ENCODE results near the gene OR13H1. TPM values are rescaled to one million over a fixed set of nuclear protein-coding genes. Genes with fewer than 3 reads are reported as not detected.

OR13H1 gene
- polyA plus RNA-seq, 1 of the 3 experiments (the other 2 are of a cell fraction): not detected

GRCh38 chrX:131513159-131513914 lies 30.5 kb upstream of the OR13H1 start:
- Histone ChIP-seq H3K27me3 (ENCODE audit: insufficient read depth) (no peaks in the 10 kb centered on the region), H3K36me3 (replicated peaks in 1 of 2; ENCODE audit: control insufficient read depth in 1 of 2, insufficient read depth in 2 of 2, low read length in 1 of 2) (no peaks in the 10 kb centered on the region), H3K27ac (ENCODE audit: low read depth in 2 of 2, low read length in 1 of 2) (no peak overlapping the region), H3K9me3 (no peaks in the 10 kb centered on the region; the same call in 1 of the 2 replicates), H2AFZ (ENCODE audit: low read depth) (no peak overlapping the region), H3K9ac (no peak overlapping the region), H3K79me2 (ENCODE audit: insufficient read depth) (no peaks in the 10 kb centered on the region), H4K20me1 (ENCODE audit: insufficient read depth) (no peaks in the 10 kb centered on the region), H3K9me2 (no peaks in the 10 kb centered on the region), H3F3A (replicated peaks; ENCODE audit: insufficient read depth) (no peaks in the 10 kb centered on the region), H3K4me3 (ENCODE audit: low read depth in 2 of 2, low read length in 1 of 2) (no peak overlapping the region), H3K4me1 (ENCODE audit: control insufficient read depth in 1 of 2, insufficient read depth in 2 of 2, low read depth in 1 of 2, low read length in 1 of 2) (no peaks in the 10 kb centered on the region), H3K4me2 (no peak overlapping the region)
- TF ChIP-seq GABPA (IDR thresholded peaks at IDR 0.05; ENCODE audit: low read depth) (no peak), ELF1 (IDR thresholded peaks at IDR 0.05) (no peak), CHD2 (IDR thresholded peaks at IDR 0.05; ENCODE audit: low read length, partially characterized antibody) (no peak), TCF12 (IDR thresholded peaks at IDR 0.05) (no peak), RXRA (IDR thresholded peaks at IDR 0.05; ENCODE audit: borderline replicate concordance, low read depth) (no peak), EZH2phosphoT487 (IDR thresholded peaks at IDR 0.05; ENCODE audit: borderline replicate concordance, low read depth) (no peak), GATA2 (CRISPR knock-in tag; IDR thresholded peaks at IDR 0.05) (no peak), YY1 (IDR thresholded peaks at IDR 0.05; ENCODE audit: low read depth) (no peak), TEAD4 (IDR thresholded peaks at IDR 0.05; ENCODE audit: borderline replicate concordance, insufficient read depth) (no peak)
- 71% methylated on average over 6 of the region's 9 CpGs for WGBS (ENCODE audit: low lambda C conversion rate)
- ChIA-PET CTCF (no interaction called here), POLR2A (no interaction called here)
- no peak for DNase-seq

- Histone ChIP-seq H3K9me2 (no peaks in the 10 kb centered on the region), H3K4me3 (ENCODE audit: low read depth in 2 of 2, low read length in 1 of 2) (no peak overlapping the region), H4K20me1 (ENCODE audit: insufficient read depth) (no peaks in the 10 kb centered on the region), H3F3A (replicated peaks; ENCODE audit: insufficient read depth) (no peaks in the 10 kb centered on the region), H3K9me3 (no peaks in the 10 kb centered on the region; the same call in 1 of the 2 replicates), H3K9ac (no peak overlapping the region), H3K79me2 (ENCODE audit: insufficient read depth) (no peaks in the 10 kb centered on the region; the same call in 1 of the 2 replicates), H3K27me3 (ENCODE audit: insufficient read depth) (no peaks in the 10 kb centered on the region), H3K36me3 (replicated peaks in 1 of 2; ENCODE audit: control insufficient read depth in 1 of 2, insufficient read depth in 2 of 2, low read length in 1 of 2) (no peaks in the 10 kb centered on the region), H3K27ac (ENCODE audit: low read depth in 2 of 2, low read length in 1 of 2) (no peak overlapping the region), H2AFZ (ENCODE audit: low read depth) (no peak overlapping the region), H3K4me2 (no peak overlapping the region), H3K4me1 (ENCODE audit: control insufficient read depth in 1 of 2, insufficient read depth in 2 of 2, low read depth in 1 of 2, low read length in 1 of 2) (no peaks in the 10 kb centered on the region)
- TF ChIP-seq RXRA (IDR thresholded peaks at IDR 0.05; ENCODE audit: borderline replicate concordance, low read depth) (no peak), GABPA (IDR thresholded peaks at IDR 0.05; ENCODE audit: low read depth) (no peak), CTCF (IDR thresholded peaks at IDR 0.05) (no peak), JUND (IDR thresholded peaks at IDR 0.05) (no peak), SMC3 (IDR thresholded peaks at IDR 0.05; ENCODE audit: low read depth, low read length) (no peak), ELF1 (IDR thresholded peaks at IDR 0.05) (no peak), GATA2 (CRISPR knock-in tag; IDR thresholded peaks at IDR 0.05) (no peak), RAD21 (IDR thresholded peaks at IDR 0.05; ENCODE audit: low read length) (no peak), FOXM1 (IDR thresholded peaks at IDR 0.05; ENCODE audit: low read depth) (no peak), RCOR1 (IDR thresholded peaks at IDR 0.05; ENCODE audit: low read length) (no peak), SIN3A (IDR thresholded peaks at IDR 0.05; ENCODE audit: borderline replicate concordance, low read depth, low read length) (no peak), EP300 (IDR thresholded peaks at IDR 0.05; ENCODE audit: borderline replicate concordance in 1 of 2, low read depth in 1 of 2, low read length in 1 of 2) (no peak), MXI1 (IDR thresholded peaks at IDR 0.05; ENCODE audit: low read depth, low read length) (no peak), CHD2 (IDR thresholded peaks at IDR 0.05; ENCODE audit: low read length, partially characterized antibody) (no peak)
- DNase-seq: no peak
- POLR2A ChIA-PET: no interaction called here
- 29% methylated on average over 2 of the region's 2 CpGs for WGBS (ENCODE audit: low lambda C conversion rate)
- CTCF ChIA-PET: no interaction called here
These were observed 22.1 kb upstream of the OR13H1 start for GRCh38 chrX:131521824-131522223.

Data from SK-N-SH (cell line).